ENCODE measurements around the gene PSMB10. TPM values are rescaled to one million over a fixed set of nuclear protein-coding genes. Genes with fewer than 3 reads are reported as not detected.

PSMB10 gene
- total RNA-seq, 1 experiment from 2014 or later: 28.7 TPM

DNA sequence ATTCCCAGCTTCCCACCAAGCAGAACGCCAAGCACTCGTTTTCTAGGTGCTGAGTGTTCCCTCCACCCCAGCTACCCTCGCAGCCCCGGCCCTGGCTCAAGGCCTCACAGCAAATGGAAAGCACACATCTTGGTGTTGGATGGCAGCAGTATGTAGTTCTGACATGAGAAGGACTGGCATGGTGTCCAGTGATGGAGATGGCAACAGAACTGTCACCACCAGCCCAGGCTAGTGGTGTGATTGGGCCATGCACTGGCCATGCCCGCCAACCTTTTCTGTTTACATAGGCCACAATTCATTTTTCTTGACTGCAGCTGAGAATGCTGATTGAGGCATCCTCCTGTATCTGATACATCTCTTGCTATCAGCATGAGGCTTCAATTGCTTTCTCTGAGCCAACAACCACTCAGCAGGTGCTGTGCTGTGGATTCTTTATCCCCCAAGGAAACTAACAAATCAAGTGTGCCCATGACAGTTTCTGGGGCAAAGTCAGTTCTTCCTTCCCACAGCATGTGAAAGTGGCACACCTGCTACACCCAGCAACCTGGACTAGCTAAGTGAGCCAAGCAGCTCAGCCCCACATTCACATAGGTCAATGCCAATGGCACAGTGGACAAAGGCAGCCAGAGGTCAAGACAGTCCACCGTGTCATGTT, 28.0 kb upstream of the PSMB10 start:
- DNase-seq (ENCODE audit: extremely low read depth, low read depth): no peak

DNA sequence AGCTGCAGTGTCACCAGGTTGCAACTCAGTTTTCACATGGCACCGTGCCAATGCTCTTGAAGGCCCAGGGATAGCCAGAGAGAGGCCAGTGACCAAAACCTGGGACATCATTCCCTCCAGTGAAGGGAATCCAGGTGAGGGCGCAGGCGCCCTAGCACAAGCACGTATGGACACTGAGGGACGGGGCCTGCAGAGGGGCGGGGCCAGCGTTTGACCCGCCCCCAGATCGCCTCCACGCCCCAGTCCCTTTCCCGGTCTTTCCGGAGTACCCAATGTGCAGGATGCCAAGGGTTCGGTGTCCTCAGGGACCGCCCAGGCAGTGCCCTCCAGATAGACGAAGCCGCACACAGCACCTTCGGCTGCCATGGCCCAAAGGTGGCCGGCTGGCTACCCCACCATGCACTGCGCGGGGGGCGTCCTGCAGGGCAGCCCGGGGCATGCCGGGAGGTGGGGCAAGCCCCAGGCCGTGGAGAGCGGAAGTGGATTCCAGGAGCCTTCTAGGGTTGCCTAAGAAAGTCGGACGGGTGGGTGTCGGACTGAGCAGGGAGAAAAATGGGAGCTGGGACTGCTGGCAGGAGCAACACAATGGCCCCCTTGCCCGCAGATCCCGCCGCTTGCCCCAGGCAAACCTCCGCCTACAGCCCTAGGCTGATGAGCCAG, 27.1 kb upstream of the PSMB10 start:
- no peak for DNase-seq (ENCODE audit: extremely low read depth, low read depth)

DNA sequence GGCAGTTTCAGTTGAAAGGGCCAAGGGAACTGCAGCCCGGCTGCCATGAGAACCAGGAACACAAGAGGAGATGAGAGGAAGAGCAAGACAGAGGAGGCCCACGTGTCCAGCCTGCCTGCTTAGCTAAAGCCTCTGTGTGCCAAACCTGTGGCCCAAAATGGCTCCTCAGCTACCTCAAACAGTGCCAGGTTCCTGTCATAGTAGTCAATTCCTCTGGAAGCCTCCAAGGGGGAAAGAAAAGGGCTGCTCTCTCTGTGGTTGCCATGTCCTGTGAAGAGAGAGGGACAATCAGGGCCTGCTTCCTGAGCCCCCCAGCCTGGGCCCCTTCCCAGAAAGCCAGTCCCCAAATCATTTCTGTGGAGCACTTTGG, 26.6 kb upstream of the PSMB10 start:
- DNase-seq (ENCODE audit: extremely low read depth, low read depth): no peak

DNA sequence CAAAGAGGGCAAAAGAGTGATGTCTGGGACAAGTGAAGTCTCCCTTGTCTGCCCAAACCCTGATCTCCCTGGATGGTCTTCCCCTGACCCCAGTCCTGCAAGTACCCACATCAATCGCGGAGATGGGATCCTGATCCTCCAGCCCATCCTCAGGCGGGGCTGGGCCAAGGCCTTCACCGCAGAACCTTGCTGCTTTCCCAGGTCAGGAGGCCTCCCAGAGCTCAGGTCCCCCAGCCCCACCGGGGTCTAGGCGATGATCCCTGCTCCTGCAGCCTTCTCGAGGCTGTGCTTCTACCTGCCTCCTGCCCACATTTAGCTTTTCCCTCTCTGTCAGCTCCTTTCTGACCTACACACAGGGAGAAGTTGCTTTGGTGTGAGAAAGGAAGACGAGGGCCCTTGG, 25.5 kb upstream of the PSMB10 start:
- no peak for DNase-seq (ENCODE audit: extremely low read depth, low read depth)

DNA sequence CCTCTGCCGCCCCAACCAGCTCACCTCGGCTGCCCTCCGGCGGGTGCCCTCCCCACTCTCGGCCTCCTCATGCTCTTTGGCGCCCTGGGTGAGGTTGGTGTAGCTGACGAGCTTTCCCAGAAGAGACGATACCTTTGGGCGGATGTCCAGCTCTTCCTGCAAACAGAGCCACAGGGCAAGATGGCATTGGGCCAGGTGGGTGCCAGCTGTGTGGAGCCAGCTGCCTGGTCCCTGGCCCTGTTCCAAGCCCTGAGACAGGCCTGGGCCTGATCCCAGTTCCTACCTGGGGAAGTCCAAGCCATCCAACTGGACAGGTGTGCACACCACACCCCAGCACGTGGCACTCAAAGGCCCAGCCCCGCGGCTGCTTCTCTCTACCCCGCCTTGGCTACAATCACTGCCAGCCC, 24.9 kb upstream of the PSMB10 start:
- no peak for DNase-seq (ENCODE audit: extremely low read depth, low read depth)

DNA sequence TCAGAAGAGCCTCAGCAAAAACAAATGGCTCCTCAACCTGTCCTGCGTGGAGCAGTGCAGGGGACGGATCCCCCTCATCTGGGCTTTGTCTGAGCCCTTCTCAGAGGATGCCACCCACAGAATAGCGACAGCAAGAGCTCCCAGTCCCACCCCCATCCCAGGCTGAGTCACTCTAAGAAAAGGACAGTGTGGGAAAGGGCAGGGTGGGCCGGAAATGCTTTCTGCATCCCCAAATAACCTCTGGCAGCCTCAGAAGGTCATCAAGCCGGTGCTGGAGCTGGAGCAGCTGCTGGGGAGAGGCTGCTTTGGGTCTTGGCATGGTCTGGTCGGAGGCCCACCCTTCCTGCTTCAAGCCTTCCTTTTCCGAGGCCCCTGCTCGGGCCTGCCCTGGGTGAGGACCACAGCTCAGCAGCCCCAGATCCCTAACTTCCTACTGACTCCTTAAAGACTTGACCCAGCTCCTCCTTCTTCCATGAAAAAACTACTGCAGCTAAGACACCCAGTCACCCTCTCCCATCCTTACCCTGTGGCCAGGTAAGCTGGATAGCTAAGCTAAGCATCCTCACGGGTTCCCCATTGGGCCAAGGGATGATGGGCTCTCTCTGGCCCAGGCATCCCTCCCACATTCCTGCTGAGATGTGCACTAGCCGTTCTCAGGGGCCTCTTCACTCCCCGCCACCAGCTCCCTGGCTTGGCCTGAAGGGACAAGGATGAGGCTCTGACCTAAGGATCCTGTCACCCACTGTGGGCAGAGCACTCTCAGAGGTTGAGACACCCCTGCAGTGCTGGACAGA, 23.1 kb upstream of the PSMB10 start:
- no peak for DNase-seq (ENCODE audit: extremely low read depth, low read depth)

DNA sequence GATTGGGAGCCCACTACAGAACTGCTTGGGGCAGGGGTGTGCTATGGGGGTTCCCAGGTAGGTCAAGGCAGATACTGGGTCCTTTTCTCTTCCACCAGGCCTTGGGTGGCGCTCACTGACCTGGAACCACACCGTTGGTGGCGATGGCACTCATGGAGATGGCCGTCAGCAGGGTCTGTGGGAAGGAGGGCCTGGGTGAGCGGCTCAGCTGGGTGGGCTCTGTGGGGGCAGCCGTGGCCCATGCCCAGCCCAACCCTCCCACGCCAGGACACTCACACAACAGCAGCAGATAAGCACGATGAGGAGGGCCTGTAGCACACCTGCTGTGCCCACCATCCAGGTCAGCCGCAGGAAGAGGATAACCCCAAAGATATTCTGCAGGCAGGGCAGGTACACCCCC, 21.0 kb upstream of the PSMB10 start:
- no peak for DNase-seq (ENCODE audit: extremely low read depth, low read depth)

DNA sequence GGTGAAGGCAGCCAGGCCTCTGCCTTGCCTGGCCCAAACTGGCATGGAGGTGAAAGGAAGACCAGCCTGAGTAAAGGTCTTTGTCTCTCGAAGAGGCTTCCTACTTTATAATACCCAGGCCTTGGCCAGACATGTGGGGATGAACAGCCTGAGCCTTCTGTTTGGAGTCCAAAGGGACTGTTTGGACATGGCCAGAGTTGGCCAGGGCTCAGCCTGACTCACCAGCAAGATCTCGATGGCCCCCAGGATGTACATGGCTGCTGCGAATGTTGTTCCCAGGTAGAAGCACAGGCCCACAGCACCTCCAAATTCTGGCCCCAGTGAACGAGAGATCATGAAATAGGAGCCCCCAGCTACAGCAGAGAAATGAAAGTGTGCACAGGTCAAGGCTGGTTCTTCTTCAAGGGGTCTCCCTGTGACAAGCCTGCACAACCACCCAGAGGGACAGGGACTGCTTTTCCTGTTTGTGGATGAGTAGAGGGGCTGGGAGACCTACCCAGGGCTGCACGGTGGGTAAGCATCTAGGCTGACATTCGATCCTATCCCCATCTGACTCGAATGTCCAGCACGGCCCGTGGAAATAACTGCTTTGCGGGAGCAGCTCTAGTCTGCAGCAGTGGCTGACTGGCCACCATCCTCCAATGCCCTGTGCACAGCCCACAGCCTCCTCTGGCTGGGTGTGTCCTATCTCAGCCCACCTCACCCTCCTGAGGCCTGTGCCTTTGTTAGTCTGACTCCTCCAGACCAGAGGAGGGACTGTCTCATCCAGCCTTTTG, 18.0 kb upstream of the PSMB10 start:
- no peak for DNase-seq (ENCODE audit: extremely low read depth, low read depth)

DNA sequence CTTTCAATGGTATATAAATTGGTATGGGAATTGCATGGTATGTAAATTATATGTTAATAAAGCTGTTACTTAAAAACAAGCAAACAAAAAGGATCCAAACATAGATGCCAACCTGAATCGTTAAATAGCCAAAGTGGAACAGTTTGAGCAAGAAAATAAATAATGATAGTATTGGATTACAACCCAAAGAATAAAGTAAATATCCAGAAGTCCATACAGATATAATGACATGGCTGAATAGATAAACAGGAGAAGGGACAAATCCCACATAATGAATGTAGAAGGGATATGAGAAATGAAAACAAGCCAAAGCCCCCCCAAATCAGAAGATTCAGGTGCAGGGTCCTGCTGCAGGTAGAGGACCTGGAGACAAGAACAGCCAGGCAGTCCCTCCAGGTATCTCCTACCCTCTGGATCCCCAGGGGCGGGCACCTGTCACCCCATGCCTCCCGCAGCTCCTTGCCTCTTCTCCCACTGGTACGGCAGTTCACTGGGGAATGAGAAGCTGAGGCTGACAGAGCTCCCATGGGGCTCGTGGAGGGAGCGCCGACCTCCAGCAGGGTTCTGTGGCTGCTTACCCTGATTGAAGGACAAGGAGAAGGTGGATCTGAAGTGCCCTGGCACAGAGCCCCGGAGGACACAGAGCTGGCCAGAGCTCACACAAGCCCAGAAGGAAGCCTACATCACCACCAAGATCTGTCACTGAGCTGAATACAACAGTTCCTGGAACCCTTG, 17.2 kb upstream of the PSMB10 start:
- DNase-seq (ENCODE audit: extremely low read depth, low read depth): no peak

DNA sequence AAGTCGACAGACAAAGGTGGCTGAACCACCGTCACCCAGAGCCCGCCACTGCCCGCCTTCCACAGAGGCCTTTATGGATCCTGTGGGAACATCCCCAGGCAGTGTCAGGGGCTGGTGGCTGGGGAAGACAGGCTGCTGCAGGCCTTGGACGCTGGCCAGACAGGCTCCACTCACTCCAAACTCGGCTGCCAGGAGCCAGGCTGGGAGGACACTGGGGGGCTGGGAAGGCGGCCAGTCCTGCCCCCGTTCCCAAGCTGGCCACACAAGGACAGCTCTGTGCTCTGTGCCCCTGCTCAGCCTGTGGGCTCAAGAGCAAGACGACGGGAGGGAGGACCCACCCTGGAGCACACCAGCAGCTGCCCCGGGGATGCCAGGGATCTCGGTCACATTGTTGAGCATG, 14.8 kb upstream of the PSMB10 start:
- no peak for DNase-seq (ENCODE audit: extremely low read depth, low read depth)

DNA sequence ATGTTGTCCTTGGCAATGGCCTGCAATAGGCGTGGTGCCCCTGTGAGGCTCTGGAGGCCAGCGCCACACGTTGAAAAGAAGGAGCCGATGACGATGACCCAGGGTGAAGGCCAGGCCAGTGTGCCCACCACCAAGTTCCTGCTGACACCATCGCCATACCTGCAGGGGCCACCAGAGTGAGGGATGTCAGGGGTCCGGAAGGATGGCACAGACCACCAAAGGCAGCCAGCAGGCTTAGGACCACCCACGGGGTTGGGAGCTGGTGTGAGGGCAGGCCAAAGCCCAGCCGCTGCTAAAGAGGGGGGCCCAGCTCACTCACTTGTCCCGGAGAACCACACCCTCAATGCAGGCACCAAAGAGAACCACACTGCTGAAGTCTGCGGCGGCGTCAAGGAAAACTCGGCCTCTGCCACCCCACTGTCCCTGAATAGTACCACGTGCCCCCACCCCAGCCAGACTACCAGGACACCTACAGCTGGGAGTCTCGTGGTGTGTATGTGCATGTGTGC, 13.7 kb upstream of the PSMB10 start:
- DNase-seq (ENCODE audit: extremely low read depth, low read depth): no peak

DNA sequence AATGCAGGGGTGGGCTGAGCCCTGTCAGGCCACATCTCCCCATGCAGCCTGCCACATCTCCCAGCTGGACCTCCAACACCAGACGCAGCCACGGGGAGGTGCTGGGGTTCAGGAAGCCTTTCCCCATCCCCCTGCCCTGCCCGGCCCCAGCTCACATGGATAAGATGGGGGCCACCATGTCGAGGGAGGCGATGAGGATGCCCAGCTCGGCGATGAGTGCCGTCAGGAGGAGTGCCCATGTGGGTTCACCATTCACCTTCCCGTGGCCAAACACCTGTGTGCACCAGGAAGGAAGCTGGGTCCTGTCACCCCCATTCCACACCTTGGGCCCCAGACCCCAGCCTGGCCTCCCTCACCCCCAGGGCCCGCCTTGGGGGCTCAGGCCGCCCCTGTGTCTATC, 13.0 kb upstream of the PSMB10 start:
- no peak for DNase-seq (ENCODE audit: extremely low read depth, low read depth)

DNA sequence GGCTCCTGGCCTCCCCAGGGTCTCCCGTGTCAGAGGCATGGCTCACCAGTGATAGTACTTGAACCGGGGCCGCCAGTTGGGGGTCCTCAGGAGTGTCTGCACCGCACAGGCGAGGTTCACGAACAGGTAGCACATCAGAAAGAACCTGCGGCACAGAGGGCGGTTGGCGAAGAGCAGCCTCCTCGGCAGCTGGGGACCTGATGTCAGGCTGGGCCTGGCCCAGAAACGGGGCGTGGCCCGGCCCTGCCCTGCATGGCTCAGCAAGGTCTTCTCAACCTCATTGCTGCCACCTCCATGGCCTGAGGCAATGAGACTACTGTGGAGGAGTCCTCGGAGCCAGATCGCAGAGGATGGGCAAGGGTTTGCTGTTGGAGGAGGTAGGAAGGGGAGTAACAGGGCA, 11.4 kb upstream of the PSMB10 start:
- DNase-seq (ENCODE audit: extremely low read depth, low read depth): no peak

DNA sequence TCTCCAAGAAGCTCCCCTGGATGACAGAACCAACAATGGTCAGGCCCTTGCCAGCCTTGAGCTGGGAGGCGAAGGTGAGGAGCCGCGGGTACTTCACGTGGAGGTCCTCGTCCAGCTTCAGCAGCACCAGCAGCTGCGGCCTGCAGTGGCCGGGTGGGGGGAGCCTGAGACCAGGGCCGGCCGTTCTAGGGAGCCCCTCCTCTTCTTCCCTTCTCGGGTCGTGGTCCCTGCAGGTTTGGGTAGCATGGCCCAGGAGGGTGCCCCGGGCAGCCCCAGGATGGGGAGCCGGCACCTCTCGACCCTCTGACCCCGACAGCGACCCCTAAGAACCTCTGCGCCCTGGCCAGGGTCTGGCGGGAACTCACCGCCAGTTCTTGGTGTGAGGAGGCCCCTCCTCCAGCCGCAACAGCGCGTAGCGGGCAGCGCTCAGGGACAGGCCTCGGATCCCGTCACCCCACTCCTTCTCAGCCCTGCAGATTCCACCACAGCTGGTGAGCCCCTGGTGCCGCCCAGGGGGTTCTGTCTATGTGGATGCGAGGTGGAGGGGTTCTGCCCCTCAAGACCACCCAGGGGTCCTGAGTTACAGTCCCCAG, 10.4 kb upstream of the PSMB10 start:
- DNase-seq (ENCODE audit: extremely low read depth, low read depth): no peak

DNA sequence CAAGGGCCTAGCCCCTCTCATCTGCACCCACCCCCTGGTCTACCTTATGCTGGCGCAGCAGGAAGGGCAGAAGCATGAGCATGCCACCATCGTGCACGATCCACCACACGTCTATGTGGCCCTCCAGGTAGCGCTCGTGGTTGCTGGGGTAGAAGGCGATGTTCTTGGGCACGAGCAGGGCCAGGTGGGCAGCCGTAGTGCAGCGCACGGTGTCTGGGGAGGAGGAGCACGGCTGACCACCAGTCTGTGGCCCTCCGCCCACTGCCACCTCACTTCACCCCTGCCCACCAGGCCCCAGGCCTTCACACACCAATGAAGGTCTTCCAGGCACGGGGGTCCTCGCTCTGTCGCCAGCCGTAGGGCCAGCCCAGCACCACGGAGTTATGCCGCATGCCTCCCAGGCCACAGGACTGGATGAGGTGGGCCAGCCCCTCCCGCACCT, 9.5 kb upstream of the PSMB10 start:
- DNase-seq (ENCODE audit: extremely low read depth, low read depth): no peak

DNA sequence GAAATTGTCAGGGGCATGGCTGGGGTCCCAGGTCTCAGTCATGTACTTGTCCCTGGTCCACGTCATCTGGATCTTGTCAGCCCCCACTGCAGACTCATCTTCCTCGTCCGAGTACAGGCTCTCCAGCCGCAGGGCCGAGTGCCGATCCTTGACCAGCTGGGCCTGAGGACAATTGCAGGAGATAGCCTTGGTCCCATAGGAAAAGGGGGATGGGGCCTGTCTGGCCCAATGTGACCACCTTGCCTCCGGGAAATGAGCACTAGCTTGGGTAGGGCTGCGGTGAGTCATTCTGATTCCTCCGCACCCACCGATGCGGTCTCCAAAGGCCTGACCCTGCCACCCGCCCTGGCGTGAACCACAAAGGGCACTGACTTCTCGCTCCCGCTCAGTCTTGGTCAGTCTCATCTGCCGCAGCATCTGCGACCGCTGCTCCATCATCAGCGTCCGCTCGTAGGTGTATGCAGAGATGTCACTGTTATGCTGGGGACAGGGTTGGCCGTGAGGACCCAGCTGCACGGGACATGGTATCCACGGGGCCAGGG, 8.8 kb upstream of the PSMB10 start:
- no peak for DNase-seq (ENCODE audit: extremely low read depth, low read depth)

DNA sequence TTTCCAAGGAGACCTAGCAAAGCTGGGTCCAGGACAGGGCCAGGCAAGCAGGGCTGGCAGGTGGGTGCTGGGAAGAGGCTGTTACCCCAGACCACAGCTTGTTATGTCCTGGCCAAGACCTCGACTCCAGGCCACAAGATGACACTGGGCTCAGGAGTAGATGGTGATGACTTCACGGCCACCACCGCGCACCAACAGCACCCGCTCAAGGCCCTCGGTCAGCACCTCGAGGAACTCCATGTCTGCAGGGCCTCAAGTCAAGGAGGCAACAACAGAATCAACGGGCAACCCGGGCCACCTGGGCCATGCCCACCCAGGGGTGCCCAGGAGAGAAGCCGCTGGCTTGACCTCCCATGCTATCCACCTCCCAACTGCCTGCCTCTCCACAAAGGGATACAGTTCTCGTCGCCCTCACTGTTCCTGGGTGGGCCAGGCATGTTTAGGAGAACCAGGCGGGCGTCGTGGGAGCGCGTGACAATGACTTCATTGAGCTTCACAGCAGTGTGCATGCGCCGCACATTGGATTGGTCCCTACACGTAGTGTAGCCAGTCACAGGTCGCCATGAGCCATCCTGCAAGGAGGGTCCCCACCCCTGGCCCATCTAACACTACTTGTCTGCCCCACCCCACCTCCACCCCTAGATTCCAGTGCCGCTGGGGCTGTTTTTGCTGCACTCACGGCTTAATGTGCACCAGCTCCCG, 8.2 kb upstream of the PSMB10 start:
- DNase-seq (ENCODE audit: extremely low read depth, low read depth): no peak

DNA sequence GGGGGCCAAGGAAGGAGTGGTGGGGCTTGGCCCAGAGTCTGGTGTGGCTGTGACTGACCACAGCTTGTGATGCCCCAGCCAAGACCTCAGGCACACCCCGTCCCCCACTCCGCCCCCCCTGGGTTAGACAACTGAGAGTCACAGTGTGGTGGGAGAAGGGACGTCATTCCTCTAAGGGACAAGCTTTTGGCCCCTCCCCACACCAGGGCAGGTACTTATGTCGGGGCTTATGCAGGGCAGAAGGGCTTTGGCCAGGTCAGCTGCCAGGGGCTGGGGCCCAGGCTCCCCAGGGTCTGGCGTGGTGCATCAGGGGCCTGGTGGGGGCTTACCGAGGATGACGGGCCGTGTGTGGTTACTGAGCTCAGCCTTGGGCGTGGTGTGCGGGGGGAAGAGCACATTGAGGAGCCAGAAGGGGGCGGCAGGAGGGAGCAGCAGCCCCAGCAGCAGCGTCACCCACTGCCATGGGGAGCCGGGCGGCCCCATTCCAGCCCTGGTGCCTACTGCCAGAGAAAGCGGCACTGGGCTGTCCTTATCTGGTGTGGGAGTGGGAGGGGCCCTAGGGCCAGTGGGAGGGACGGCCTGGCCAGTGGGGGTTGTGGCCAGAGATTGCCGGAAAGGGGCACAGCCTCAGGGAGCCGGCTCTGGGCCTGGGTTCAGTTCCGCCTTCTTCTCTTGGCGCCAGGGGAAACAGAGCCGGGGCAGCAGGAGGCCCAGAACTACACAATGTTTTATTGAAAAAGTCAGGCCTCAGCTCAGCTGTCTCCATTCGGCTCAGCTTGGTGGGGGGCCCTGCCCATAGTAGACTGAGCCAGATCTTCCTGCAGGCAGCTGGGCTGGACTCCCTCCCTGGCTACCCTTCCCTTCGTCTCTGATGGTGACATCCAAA, 7.2 kb upstream of the PSMB10 start, which contains the start of gene LCAT:
Gene LCAT (minus strand): TSS at position 502 of the 886 bp plus-strand sequence. CDS start 19 bp downstream, at position 483.
- no peak for DNase-seq (ENCODE audit: extremely low read depth, low read depth)
